GM18508 (cell line): ENCODE results near the gene SESTD1.
"Not testable (repeated sequence)": the region's sequence is repeated elsewhere in the genome, so short reads cannot be mapped to it uniquely, and the experiment has no call there.

Experiments
- ATAC-seq: cut with Tn5 transposase; IDR thresholded peaks from one replicate; pipeline ENCODE4 v1.9.1; 2021; ENCODE audit warnings: moderate number of reproducible peaks; ENCODE audit not compliant: insufficient read depth, unreplicated experiment

Gene SESTD1

GRCh38 chr2:179239838-179240237, 24.8 kb downstream of the SESTD1 start:
- no peak for ATAC-seq

- ATAC-seq: no peak
These were observed 25.4 kb downstream of the SESTD1 start for GRCh38 chr2:179239195-179239594.

- ATAC-seq: no peak
These were observed 26.6 kb downstream of the SESTD1 start for GRCh38 chr2:179238027-179238426.

GRCh38 chr2:179237209-179237946, 27.3 kb downstream of the SESTD1 start:
- no peak for ATAC-seq

- ATAC-seq: no peak
These were observed 29.0 kb downstream of the SESTD1 start for GRCh38 chr2:179235463-179236108.

GRCh38 chr2:179234658-179235240, 29.9 kb downstream of the SESTD1 start:
- no peak for ATAC-seq

GRCh38 chr2:179233626-179234430, 30.8 kb downstream of the SESTD1 start:
- ATAC-seq: no peak

- ATAC-seq: no peak
These were observed 31.5 kb downstream of the SESTD1 start for GRCh38 chr2:179233083-179233490.

- ATAC-seq: no peak
These were observed 37.7 kb downstream of the SESTD1 start for GRCh38 chr2:179226961-179227259.

- no peak for ATAC-seq
These were observed 38.2 kb downstream of the SESTD1 start for GRCh38 chr2:179226203-179226960.

GRCh38 chr2:179224361-179224760, 40.3 kb downstream of the SESTD1 start:
- ATAC-seq: no peak

- no peak for ATAC-seq
These were observed 42.6 kb downstream of the SESTD1 start for GRCh38 chr2:179222076-179222475.

GRCh38 chr2:179218848-179219594, 45.6 kb downstream of the SESTD1 start:
- ATAC-seq: peak; percentile 76

- not testable (repeated sequence) for ATAC-seq
These were observed 50.0 kb downstream of the SESTD1 start for GRCh38 chr2:179214671-179215070.

GRCh38 chr2:179211355-179211754, 53.3 kb downstream of the SESTD1 start:
- ATAC-seq: no peak

GRCh38 chr2:179208277-179208676, 56.4 kb downstream of the SESTD1 start:
- ATAC-seq: not testable (repeated sequence)

- ATAC-seq: no peak
These were observed 57.6 kb downstream of the SESTD1 start for GRCh38 chr2:179207047-179207446.

GRCh38 chr2:179201869-179202268, 62.8 kb downstream of the SESTD1 start:
- no peak for ATAC-seq

- ATAC-seq: not testable (repeated sequence)
These were observed 68.6 kb downstream of the SESTD1 start for GRCh38 chr2:179195926-179196590.
